ENCODE data around the gene SORCS3. TPM values are rescaled to one million over a fixed set of nuclear protein-coding genes. Genes with fewer than 3 reads are reported as not detected.

SORCS3 gene
- total and polyA plus RNA-seq, 2 of the 13 experiments (the other 11 are each of a cell fraction or from before 2014, with no cell fraction given) = 0.07 TPM; not detected in 1

GRCh38 chr10:104678658-104679057 lies 37.6 kb downstream of the SORCS3 start:
- H3K4me3 ChIP-seq (replicated peaks in 1 of 3; ENCODE audit: insufficient read depth in 1 of 3, low read depth in 2 of 3, low read length in 3 of 3) = no peak overlapping the region
- BruUV-seq (replicated peaks) = no TSS peak
- FAIRE-seq (no peak), ATAC-seq (no peak), DNase-seq (ENCODE audit: low spot score) (no peak)
- H2AFZ ChIP-seq (ENCODE audit: low read length) = no peak overlapping the region
- no peaks in the 10 kb centered on the region for H4K20me1 ChIP-seq (ENCODE audit: insufficient read depth, low read length)
- no peak overlapping the region for H3K9ac ChIP-seq (ENCODE audit: insufficient read depth, low read depth, low read length)
- no peak overlapping the region for H3K4me2 ChIP-seq (ENCODE audit: low read depth, low read length)
- ChIA-PET POLR2A (no interaction called here), CTCF (ENCODE audit: low intra/inter-chr PET ratio, low total read pairs) (no interaction called here)
- H3K4me1 ChIP-seq (ENCODE audit: insufficient read depth, low read length) = no peaks in the 10 kb centered on the region
- no peaks in the 10 kb centered on the region for H3K79me2 ChIP-seq (ENCODE audit: insufficient read depth, low read length)
- in situ Hi-C loops (cut with HindIII; ENCODE audit: extremely low pct_ligation_motif_present, low pct_unique_long_range_greater_than_20kb) = no loop called here
- no peak overlapping the region for H3K27ac ChIP-seq (ENCODE audit: extremely low read length, insufficient read depth, low read length)
- intact Hi-C loops (cut with micrococcal nuclease; ENCODE audit: unreplicated experiment) = no loop called here
- H3K36me3 ChIP-seq (replicated peaks in 1 of 2; ENCODE audit: control insufficient read depth in 1 of 2, insufficient read depth in 2 of 2, low read length in 2 of 2) = no peaks in the 10 kb centered on the region
- peaks cover 0 to 6% of the 10 kb centered on the region in 2 experiments; a peak in 1 of 5 replicates for H3K27me3 ChIP-seq (ENCODE audit: control insufficient read depth in 1 of 2, insufficient read depth in 2 of 2, low read length in 2 of 2)
- no peaks in the 10 kb centered on the region for H3K9me3 ChIP-seq (ENCODE audit: low read length)
- TF ChIP-seq ZNF597 (CRISPR knock-in tag; IDR thresholded peaks at IDR 0.05) = no peak
- no peak for TF ChIP-seq ZNF605 (CRISPR knock-in tag; IDR thresholded peaks at IDR 0.05)
- no peak for TF ChIP-seq ZNF564 (CRISPR knock-in tag; IDR thresholded peaks at IDR 0.05)
- no peak for TF ChIP-seq ZUFSP (CRISPR knock-in tag; IDR thresholded peaks at IDR 0.05; ENCODE audit: borderline replicate concordance)
- TF ChIP-seq NR2F6 (IDR thresholded peaks at IDR 0.05) = no peak
- no peak for TF ChIP-seq NR2F6 (CRISPR knock-in tag; IDR thresholded peaks at IDR 0.05)
- no peak for TF ChIP-seq SIX1 (CRISPR knock-in tag; IDR thresholded peaks at IDR 0.05; ENCODE audit: borderline replicate concordance)
- no peak for TF ChIP-seq DRAP1 (CRISPR knock-in tag; IDR thresholded peaks at IDR 0.05)
- TF ChIP-seq ZNF800 (CRISPR knock-in tag; IDR thresholded peaks at IDR 0.05) = no peak
- TF ChIP-seq CCDC6 (CRISPR knock-in tag; IDR thresholded peaks at IDR 0.05) = no peak
- no peak for TF ChIP-seq KAT7 (CRISPR knock-in tag; IDR thresholded peaks at IDR 0.05; ENCODE audit: borderline replicate concordance)
- no peak for TF ChIP-seq ZNF607 (CRISPR knock-in tag; IDR thresholded peaks at IDR 0.05; ENCODE audit: borderline replicate concordance)
- no peak for TF ChIP-seq STAT6 (CRISPR knock-in tag; IDR thresholded peaks at IDR 0.05; ENCODE audit: borderline replicate concordance)
- no peak for TF ChIP-seq ZNF546 (CRISPR knock-in tag; conservative IDR thresholded peaks at IDR 0.05)
- TF ChIP-seq ZNF614 (CRISPR knock-in tag; IDR thresholded peaks at IDR 0.05; ENCODE audit: borderline replicate concordance) = no peak
- TF ChIP-seq ATF7-NPFF (CRISPR knock-in tag; IDR thresholded peaks at IDR 0.05; ENCODE audit: low read depth) = no peak
- no peak for TF ChIP-seq ZMYM3 (CRISPR knock-in tag; IDR thresholded peaks at IDR 0.05)
- TF ChIP-seq XRCC5 (optimal IDR thresholded peaks at IDR 0.05; ENCODE audit: low read length) = no peak
- TF ChIP-seq EEA1 (CRISPR knock-in tag; IDR thresholded peaks at IDR 0.05; ENCODE audit: borderline replicate concordance) = no peak

Measured in HepG2 (cell line).